NOMO-1 treated with DMSO at 0.1 percent for 48 hours (cell line): ENCODE measurements around the gene MACROH2A1.

ENCODE experiments used
- DNase-seq: peaks from one replicate; lab custom pipeline; 2025; ENCODE audit not compliant: unreplicated experiment; lab: John Stamatoyannopoulos, UW

Gene MACROH2A1

DNA sequence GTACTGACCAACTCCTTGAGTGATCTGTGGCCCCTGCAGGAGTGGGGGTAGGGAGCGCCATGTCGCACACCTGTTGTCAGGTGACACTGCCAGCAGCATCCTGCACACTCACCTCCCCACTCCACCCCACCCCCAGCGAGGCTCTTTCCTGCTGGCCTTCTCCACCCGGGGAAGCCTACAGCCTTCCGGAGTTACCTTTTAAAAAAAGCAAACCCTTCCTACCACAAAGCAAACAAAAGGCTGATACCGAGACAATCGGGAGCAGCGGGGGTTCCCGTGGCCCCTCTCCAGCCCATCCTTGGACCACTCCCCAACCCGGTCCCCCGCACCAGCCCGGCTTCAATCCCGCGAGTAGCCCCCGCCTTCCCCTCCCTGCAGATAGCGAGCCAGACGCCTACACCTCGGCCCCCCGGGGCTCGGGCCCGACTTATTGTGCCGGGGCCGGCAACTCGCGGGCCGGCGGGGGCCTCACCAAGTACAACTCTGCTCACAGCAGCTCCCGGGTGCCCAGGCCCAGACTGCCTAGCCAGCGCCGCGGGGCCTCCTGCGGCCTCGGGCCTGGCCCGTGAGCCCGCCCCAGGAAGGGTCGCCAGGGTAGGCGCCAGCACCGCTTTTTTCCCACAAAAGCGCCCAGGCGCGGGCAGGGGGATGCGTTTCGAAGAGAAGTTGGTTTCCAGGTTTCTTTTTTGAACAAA lies 724 bp downstream of the MACROH2A1 start:
- DNase-seq = no peak

DNA sequence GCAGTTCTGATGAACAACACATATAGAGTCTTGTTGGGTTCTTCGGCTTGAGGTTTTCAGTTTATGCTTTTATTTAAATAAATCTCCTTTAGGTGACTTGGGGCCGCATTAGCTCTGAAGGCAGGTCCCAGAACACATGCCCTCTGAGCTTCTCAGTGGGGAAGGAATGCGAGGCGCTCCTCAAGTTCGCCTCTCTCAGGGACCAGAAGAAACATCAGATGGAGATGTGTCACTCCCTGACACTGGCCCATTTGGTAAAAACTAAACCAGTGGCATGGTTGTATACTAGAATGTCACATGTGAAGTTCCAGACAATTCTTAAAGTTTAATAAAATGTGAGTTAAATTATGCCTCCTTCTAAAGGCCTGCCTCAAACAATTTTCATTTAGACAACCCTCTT lies 1.9 kb downstream of the MACROH2A1 start:
- DNase-seq = no peak

DNA sequence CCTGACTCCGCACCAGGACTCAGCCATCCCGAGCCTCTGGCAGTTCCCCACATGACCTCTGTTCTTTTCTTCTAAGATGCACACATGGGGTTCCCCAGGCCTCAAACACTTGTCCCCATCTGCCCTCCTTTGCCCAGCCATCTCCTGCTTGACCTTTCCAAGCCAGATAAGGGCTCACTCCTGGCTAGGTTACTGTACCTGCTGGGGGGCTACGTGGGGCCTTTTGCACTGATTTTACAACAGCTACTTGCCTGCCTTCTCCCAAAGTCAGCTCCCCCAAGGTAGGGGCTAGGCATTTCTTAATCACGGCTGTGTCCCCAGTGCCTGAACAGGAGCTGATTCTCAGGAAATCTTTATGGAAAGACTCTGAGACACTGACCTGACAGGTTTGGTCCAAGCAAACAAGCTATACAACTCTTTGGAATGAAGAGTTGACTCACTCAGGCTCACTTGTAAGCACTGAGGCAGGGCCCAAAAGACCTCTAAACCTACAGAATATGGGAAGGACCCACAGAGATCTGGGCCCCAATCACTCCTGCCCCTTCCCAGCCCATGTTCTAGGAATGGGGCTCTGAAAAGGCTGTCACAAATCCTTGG lies 2.5 kb downstream of the MACROH2A1 start:
- DNase-seq = no peak

DNA sequence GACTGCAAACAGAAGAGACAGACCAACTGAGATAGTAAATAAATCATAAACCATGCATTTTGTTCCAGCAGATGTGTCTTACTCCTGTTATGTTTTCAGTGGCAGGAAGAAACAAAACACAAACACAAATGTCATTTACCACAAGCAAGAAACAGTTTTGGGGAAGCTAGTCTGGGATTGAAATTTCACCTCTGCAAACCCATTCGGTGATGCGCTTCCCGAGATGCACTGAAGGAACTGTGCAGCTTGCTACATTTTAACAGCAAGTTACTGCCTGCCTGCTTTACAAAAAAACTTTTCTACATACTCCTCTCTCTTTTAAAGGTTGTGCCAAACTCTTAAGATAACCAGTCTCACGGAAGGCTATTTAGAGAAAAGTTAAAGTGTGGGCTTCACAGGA lies 3.2 kb downstream of the MACROH2A1 start:
- peak; percentile 24 for DNase-seq

- DNase-seq = no peak
These were observed 3.6 kb downstream of the MACROH2A1 start for GRCh38 chr5:135395451-135395850.

GRCh38 chr5:135394095-135394494 lies 4.9 kb downstream of the MACROH2A1 start:
- no peak for DNase-seq

DNA sequence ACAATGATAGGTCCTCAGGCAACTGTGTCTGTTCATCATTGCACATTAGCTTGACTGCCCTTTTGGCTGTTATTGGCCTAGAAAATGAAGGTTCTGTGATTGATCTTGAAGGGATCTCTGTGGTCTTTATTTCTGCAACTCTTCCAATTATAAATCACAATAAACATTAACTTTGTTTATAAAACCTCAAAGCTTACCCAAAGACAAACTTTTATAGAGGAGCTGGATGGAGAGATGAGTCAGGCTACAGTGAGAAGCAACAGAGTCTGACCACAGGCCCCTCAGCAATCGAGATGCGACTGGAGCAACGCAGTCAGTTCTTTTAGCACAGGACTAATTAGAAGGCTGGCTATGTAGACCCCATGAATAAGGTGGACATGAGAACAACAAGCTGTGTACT lies 5.3 kb downstream of the MACROH2A1 start:
- DNase-seq = no peak

GRCh38 chr5:135393229-135393628 lies 5.8 kb downstream of the MACROH2A1 start:
- DNase-seq = peak; percentile 98

- peak; percentile 65 for DNase-seq
These were observed 6.8 kb downstream of the MACROH2A1 start for GRCh38 chr5:135392256-135392655.

DNA sequence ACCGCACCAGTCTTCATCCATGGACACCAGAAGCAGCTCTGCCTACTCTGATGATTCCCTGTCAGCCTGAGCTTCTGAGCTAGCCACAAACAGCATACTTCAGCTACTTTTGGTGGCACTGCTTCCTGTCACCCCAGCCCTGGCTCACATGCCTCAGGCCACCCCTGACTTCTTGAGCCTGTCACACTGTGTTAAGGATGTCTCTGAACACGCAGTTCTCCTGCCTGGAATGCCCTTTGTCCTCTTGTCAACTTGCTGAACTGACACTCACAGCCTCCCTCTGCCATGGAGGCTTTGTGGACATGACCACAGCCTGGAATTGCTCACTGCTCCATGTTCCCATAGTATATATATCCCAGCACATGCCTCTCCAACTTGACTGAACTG lies 7.2 kb downstream of the MACROH2A1 start:
- no peak for DNase-seq

GRCh38 chr5:135391116-135391868 lies 7.7 kb downstream of the MACROH2A1 start:
- DNase-seq = no peak

GRCh38 chr5:135388860-135389435 lies 10.1 kb downstream of the MACROH2A1 start:
- DNase-seq = no peak

- DNase-seq = no peak
These were observed 11.4 kb downstream of the MACROH2A1 start for GRCh38 chr5:135387629-135387960.

GRCh38 chr5:135386886-135387628 lies 12.0 kb downstream of the MACROH2A1 start:
- peak; percentile 38 for DNase-seq

DNA sequence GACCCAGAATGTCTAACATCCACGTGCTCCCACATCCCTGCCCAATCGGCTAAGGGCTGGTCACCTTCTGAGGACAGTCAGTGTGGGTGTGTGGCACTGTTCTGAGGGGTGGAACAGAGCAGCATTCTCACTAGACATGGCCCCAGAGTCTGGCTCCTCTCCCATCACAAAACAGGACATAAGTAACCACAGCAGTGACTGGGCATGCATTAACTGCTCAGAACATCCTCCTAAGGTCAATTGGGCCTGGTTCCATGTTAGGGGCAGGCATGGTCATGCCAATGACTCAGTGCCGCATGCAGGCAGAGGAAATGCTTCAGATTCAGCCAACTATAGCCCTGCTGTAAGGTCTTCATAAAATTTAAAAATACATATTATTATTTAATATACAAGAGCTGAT lies 12.9 kb downstream of the MACROH2A1 start:
- DNase-seq = no peak

DNA sequence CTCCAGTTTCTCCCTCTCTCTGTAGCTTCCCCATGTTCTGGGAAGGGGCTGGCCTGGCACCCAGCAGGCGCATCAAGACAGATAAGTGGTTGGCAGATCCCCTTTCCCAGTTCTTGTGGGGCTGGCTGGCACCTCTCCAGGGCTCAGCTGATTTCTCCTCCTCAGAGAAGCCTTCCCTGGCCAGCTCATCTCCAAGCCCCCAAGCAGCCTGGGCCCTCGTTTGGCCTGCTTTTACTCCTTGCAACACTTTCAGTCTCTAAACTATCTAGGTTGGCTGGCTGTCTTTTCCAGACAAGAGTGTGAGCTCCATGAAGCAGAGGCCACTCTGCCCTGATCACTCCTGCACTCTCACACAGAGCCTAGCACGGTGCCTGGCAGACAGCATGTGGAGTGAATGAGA lies 13.5 kb downstream of the MACROH2A1 start:
- DNase-seq = no peak

DNA sequence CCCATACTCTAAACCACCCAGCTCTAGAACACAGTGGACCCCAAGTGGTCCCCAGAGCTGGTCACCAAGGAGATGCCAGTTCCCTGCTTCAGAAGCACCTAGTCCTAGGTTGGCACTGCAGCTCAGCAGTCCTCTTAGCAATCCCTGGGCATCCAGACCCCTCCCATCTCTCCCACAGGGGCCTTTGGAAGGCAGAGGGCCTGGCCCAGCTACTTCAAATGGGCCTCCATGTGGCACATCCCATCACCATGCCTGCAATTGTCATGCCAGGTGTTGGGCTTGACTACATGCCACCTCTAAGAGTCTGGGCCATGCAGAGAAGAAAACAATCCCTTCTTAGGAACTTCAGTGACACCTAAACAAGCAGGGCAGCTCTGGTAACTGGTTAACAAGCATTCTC lies 14.1 kb downstream of the MACROH2A1 start:
- no peak for DNase-seq

DNA sequence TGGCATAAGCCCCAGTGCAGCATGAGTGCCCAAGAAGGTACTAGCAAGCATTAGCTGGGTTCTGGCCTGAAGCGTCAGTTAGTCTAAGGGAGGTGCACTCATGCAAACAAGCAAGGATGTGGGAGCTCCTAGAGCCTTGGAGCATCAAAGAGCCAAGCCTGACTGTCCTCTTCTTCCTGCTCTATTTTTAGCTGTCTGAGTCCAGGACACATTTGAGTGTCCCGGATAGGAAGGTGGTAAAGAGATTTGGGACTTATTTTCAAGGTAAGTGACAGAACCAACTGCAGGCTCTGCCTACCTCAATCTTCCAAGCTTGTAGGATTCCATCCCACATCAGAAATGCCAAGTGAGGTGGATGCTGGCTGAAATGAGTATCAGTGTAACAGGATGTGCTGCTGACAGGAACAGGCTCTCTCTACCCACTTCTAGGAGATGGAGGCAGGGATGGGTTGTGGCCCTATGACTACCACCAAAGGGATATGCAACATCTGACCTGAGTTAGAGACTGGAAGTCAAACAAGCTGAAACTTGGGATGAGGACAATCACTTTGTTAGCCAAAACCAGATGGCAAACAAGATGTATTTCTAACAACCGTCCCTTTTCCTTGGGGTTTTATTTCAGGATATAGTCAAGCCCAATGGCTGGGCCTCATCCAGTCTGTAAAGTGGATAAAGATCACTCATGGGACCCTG lies 15.1 kb downstream of the MACROH2A1 start:
- DNase-seq = no peak

GRCh38 chr5:135382981-135383380 lies 16.1 kb downstream of the MACROH2A1 start:
- no peak for DNase-seq

DNA sequence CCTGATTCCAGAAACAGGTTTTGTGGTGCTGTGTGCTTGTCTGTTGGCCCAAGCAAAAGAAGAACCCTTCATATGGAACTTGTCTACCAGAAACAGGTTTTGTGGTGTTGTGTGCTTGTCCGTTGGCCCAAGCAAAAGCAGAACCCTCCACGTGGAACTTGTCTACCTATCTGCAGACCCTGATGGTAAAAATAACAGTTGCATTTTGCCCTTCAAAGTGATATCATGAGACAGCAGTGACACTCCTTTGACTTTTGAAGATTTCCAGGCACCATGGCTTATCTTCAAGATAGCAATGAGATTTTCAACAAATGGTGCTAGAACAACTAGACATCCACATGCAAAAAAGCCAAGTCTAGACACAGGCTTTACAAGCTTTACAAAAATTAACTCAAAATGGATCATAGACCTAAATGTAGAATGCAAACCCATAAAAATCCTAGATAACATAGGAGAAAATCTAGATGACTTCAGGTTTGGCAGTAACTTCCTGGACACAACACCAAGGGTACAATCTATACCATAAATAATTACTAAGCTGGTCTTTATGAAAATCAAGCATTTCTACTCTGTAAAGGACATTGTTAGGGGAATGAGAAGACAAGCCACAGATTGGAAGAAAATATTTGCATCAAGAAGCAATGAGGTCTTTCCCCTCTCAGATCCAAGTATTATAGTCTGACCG lies 16.8 kb downstream of the MACROH2A1 start:
- no peak for DNase-seq
